ENCODE results near the gene HSPBAP1. TPM values are rescaled to one million over a fixed set of nuclear protein-coding genes. Genes with fewer than 3 reads are reported as not detected.

Gene HSPBAP1
- total RNA-seq, 1 donor from 2014 or later: 9.9 TPM

GRCh38 chr3:122795674-122796195 lies 2.1 kb upstream of the HSPBAP1 start:
- Mint-ChIP-seq H3K4me1 (ENCODE audit: unreplicated experiment) (peaks cover 29% of the 10 kb centered on the region), H3K27ac (ENCODE audit: unreplicated experiment) (peak overlapping the region; percentile 81), H3K4me3 (ENCODE audit: unreplicated experiment) (peak overlapping the region; percentile 81), H3K27me3 (ENCODE audit: unreplicated experiment) (no peaks in the 10 kb centered on the region), H3K36me3 (ENCODE audit: unreplicated experiment) (no peaks in the 10 kb centered on the region), H3K9me3 (ENCODE audit: unreplicated experiment) (no peaks in the 10 kb centered on the region)
- DNase-seq (ENCODE audit: extremely low spot score, unreplicated experiment): no peak
- no peak for TF ChIP-seq CTCF (IDR thresholded peaks at IDR 0.05)

GRCh38 chr3:122794779-122795673 lies 1.4 kb upstream of the HSPBAP1 start, which contains the start of gene SLC49A4:
Gene SLC49A4, plus strand, starts transcription at chr3:122795069. Its CDS starts 124 bp downstream, at chr3:122795193.
- H3K36me3 Mint-ChIP-seq (ENCODE audit: unreplicated experiment): no peaks in the 10 kb centered on the region
- peak; percentile 8 for TF ChIP-seq CTCF (IDR thresholded peaks at IDR 0.05)
- H3K4me3 Mint-ChIP-seq (ENCODE audit: unreplicated experiment): peak within 1 kb of the TSS; percentile 81
- H3K4me1 Mint-ChIP-seq (ENCODE audit: unreplicated experiment): peaks cover 29% of the 10 kb centered on the region
- no peaks in the 10 kb centered on the region for H3K9me3 Mint-ChIP-seq (ENCODE audit: unreplicated experiment)
- H3K27me3 Mint-ChIP-seq (ENCODE audit: unreplicated experiment): no peaks in the 10 kb centered on the region
- peak; percentile 95 for DNase-seq (ENCODE audit: extremely low spot score, unreplicated experiment)
- peak within 1 kb of the TSS; percentile 99 for H3K27ac Mint-ChIP-seq (ENCODE audit: unreplicated experiment)

- no peak overlapping the region for H3K4me3 Mint-ChIP-seq (ENCODE audit: unreplicated experiment)
- no peaks in the 10 kb centered on the region for H3K9me3 Mint-ChIP-seq (ENCODE audit: unreplicated experiment)
- no peak for TF ChIP-seq CTCF (IDR thresholded peaks at IDR 0.05)
- no peak for DNase-seq (ENCODE audit: extremely low spot score, unreplicated experiment)
- H3K27me3 Mint-ChIP-seq (ENCODE audit: unreplicated experiment): no peaks in the 10 kb centered on the region
- H3K27ac Mint-ChIP-seq (ENCODE audit: unreplicated experiment): peak overlapping the region; percentile 99
- H3K36me3 Mint-ChIP-seq (ENCODE audit: unreplicated experiment): no peaks in the 10 kb centered on the region
- peaks cover 29% of the 10 kb centered on the region for H3K4me1 Mint-ChIP-seq (ENCODE audit: unreplicated experiment)
Measured at GRCh38 chr3:122794483-122794778, 800 bp upstream of the HSPBAP1 start.

- TF ChIP-seq CTCF (IDR thresholded peaks at IDR 0.05): no peak
- DNase-seq (ENCODE audit: extremely low spot score, unreplicated experiment): no peak
- no peaks in the 10 kb centered on the region for H3K27me3 Mint-ChIP-seq (ENCODE audit: unreplicated experiment)
- H3K9me3 Mint-ChIP-seq (ENCODE audit: unreplicated experiment): no peaks in the 10 kb centered on the region
- peaks cover 13% of the 10 kb centered on the region for H3K4me1 Mint-ChIP-seq (ENCODE audit: unreplicated experiment)
- H3K27ac Mint-ChIP-seq (ENCODE audit: unreplicated experiment): no peak overlapping the region
- H3K4me3 Mint-ChIP-seq (ENCODE audit: unreplicated experiment): no peak overlapping the region
- peaks cover 3% of the 10 kb centered on the region for H3K36me3 Mint-ChIP-seq (ENCODE audit: unreplicated experiment)
Measured at GRCh38 chr3:122789585-122790273, 3.9 kb downstream of the HSPBAP1 start.

GRCh38 chr3:122787872-122788271 lies 5.8 kb downstream of the HSPBAP1 start:
- no peak for TF ChIP-seq CTCF (IDR thresholded peaks at IDR 0.05)
- no peak for DNase-seq (ENCODE audit: extremely low spot score, unreplicated experiment)
- Mint-ChIP-seq H3K36me3 (ENCODE audit: unreplicated experiment) (peaks cover 3% of the 10 kb centered on the region), H3K27me3 (ENCODE audit: unreplicated experiment) (no peaks in the 10 kb centered on the region), H3K4me3 (ENCODE audit: unreplicated experiment) (no peak overlapping the region), H3K4me1 (ENCODE audit: unreplicated experiment) (peaks cover 5% of the 10 kb centered on the region), H3K27ac (ENCODE audit: unreplicated experiment) (no peak overlapping the region), H3K9me3 (ENCODE audit: unreplicated experiment) (no peaks in the 10 kb centered on the region)

Measured in osteocyte (in vitro differentiated cells).